HG03097 (cell line): ENCODE results near the gene EPN2.
"Not testable (repeated sequence)": the region's sequence is repeated elsewhere in the genome, so short reads cannot be mapped to it uniquely, and the experiment has no call there.

Source experiments
- ATAC-seq: cut with Tn5 transposase; IDR thresholded peaks from one replicate; pipeline ENCODE4 v1.9.1; 2021; ENCODE audit not compliant: unreplicated experiment, low FRiP score

Gene EPN2

GRCh38 chr17:19264268-19264667, 27.1 kb downstream of the EPN2 start:
- no peak for ATAC-seq

GRCh38 chr17:19264681-19265080, 27.5 kb downstream of the EPN2 start:
- ATAC-seq, result no peak

- no peak for ATAC-seq
Observed at GRCh38 chr17:19265755-19266154, 28.6 kb downstream of the EPN2 start.

GRCh38 chr17:19268611-19269010, 31.4 kb downstream of the EPN2 start:
- ATAC-seq, result no peak

GRCh38 chr17:19269106-19269505, 31.9 kb downstream of the EPN2 start:
- no peak for ATAC-seq

GRCh38 chr17:19269641-19270040, 32.5 kb downstream of the EPN2 start:
- ATAC-seq, result no peak

- ATAC-seq, result no peak
Observed at GRCh38 chr17:19270347-19270703, 33.2 kb downstream of the EPN2 start.

- ATAC-seq, result no peak
Observed at GRCh38 chr17:19270704-19271611, 33.8 kb downstream of the EPN2 start.

GRCh38 chr17:19271780-19272357, 34.7 kb downstream of the EPN2 start:
- ATAC-seq, result no peak

- ATAC-seq, result no peak
Observed at GRCh38 chr17:19273731-19274130, 36.6 kb downstream of the EPN2 start.

- no peak for ATAC-seq
Observed at GRCh38 chr17:19274893-19275292, 37.7 kb downstream of the EPN2 start.

GRCh38 chr17:19275457-19276127, 38.4 kb downstream of the EPN2 start:
- no peak for ATAC-seq

- not testable (repeated sequence) for ATAC-seq
Observed at GRCh38 chr17:19278284-19278683, 41.1 kb downstream of the EPN2 start.

- no peak for ATAC-seq
Observed at GRCh38 chr17:19278729-19279128, 41.6 kb downstream of the EPN2 start.

GRCh38 chr17:19281161-19281560, 44.0 kb downstream of the EPN2 start:
- ATAC-seq, result no peak

- no peak for ATAC-seq
Observed at GRCh38 chr17:19284005-19284959, 47.1 kb downstream of the EPN2 start.

GRCh38 chr17:19285213-19285900, 48.2 kb downstream of the EPN2 start:
- ATAC-seq, result no peak

- ATAC-seq, result no peak
Observed at GRCh38 chr17:19286751-19287341, 49.7 kb downstream of the EPN2 start.

- ATAC-seq, result no peak
Observed at GRCh38 chr17:19287651-19288050, 50.5 kb downstream of the EPN2 start.

GRCh38 chr17:19288453-19288852, 51.3 kb downstream of the EPN2 start:
- ATAC-seq, result no peak
